Neural cell (in vitro differentiated cells): ENCODE data around the gene C1orf35. TPM values are rescaled to one million over a fixed set of nuclear protein-coding genes. Genes with fewer than 3 reads are reported as not detected.

Experiments
- H2AFZ ChIP-seq: fragments of 200-600, 300-800 bp; sonication (generic), shearing (Covaris generic); 2 replicates; pipeline ENCODE4 v1.6.0; 2014; ENCODE audit warnings: low read depth, mild to moderate bottlenecking, antibody characterized with exemption, low read length, moderate library complexity
- H3F3A ChIP-seq: fragments of 200-600 bp; shearing (Covaris generic); 2 replicates; pipeline ENCODE4 v1.6.1; 2016; ENCODE audit warnings: mild to moderate bottlenecking, moderate library complexity, mixed read lengths, antibody characterized with exemption, low read length; ENCODE audit not compliant: insufficient read depth, poor library complexity, severe bottlenecking
- H3K27ac ChIP-seq: fragments of 200-600, 300-800 bp; sonication (generic), shearing (Covaris generic); 2 replicates; pipeline ENCODE4 v1.5.1; 2014; ENCODE audit warnings: mild to moderate bottlenecking, low read length, moderate library complexity
- H3K27me3 ChIP-seq: fragments of 300-800, 200-600 bp; sonication (generic), shearing (Covaris generic); 2 replicates; pipeline ENCODE4 v1.6.0; 2014; ENCODE audit warnings: mild to moderate bottlenecking, low read depth, low read length, moderate library complexity; ENCODE audit not compliant: insufficient read depth
- H3K36me3 ChIP-seq: fragments of 300-800, 200-600 bp; sonication (generic), shearing (Covaris generic); 2 replicates; pipeline ENCODE4 v1.5.1; 2014; ENCODE audit warnings: mild to moderate bottlenecking, antibody characterized with exemption, low read length, moderate library complexity; ENCODE audit not compliant: insufficient read depth
- H3K4me2 ChIP-seq: fragments of 300-800, 200-600 bp; sonication (generic), shearing (Covaris generic); 2 replicates; pipeline ENCODE4 v1.6.0; 2014; ENCODE audit warnings: mild to moderate bottlenecking, low read length
- H3K4me3 ChIP-seq: fragments of 300-800, 200-600 bp; sonication (generic), shearing (Covaris generic); 2 replicates; pipeline ENCODE4 v1.5.1; 2014; ENCODE audit warnings: mild to moderate bottlenecking, low read length, moderate library complexity
- H3K79me2 ChIP-seq: fragments of 200-600 bp; shearing (Covaris generic); replicated peaks from 2 replicates; pipeline ENCODE4 v1.6.0; 2014; ENCODE audit warnings: mild to moderate bottlenecking, low read length, moderate library complexity; ENCODE audit not compliant: insufficient read depth
- H3K9ac ChIP-seq: fragments of 300-800, 200-600 bp; sonication (generic), shearing (Covaris generic); 2 replicates; pipeline ENCODE4 v1.6.1; 2016; ENCODE audit warnings: mild to moderate bottlenecking, low read length, mixed read lengths
- H3K9me2 ChIP-seq: fragments of 200-600 bp; shearing (Covaris generic); 2 replicates; pipeline ENCODE4 v1.6.1; 2016; ENCODE audit warnings: mild to moderate bottlenecking, low read length, mixed read lengths; ENCODE audit not compliant: insufficient read depth
- H3K9me3 ChIP-seq: fragments of 200-600, 300-800 bp; sonication (generic), shearing (Covaris generic); 2 replicates; pipeline ENCODE4 v1.6.1; 2016; ENCODE audit warnings: mild to moderate bottlenecking, mixed run types, low read length, moderate library complexity, mixed read lengths
- H4K20me1 ChIP-seq: fragments of 200-600 bp; shearing (Covaris generic); 2 replicates; pipeline ENCODE4 v1.6.1; 2016; ENCODE audit warnings: mild to moderate bottlenecking, mixed run types; ENCODE audit not compliant: insufficient read depth
- CTCF ChIP-seq: fragments of 450-650 bp; IDR thresholded peaks from 2 replicates; pipeline ENCODE4 v1.5.1; 2014; ENCODE audit warnings: antibody characterized with exemption, mild to moderate bottlenecking, moderate library complexity; ENCODE audit not compliant: poor library complexity, severe bottlenecking
- EP300 ChIP-seq: fragments of 450-650 bp; conservative IDR thresholded peaks from 2 replicates; pipeline ENCODE4 v1.6.1; 2014; ENCODE audit warnings: antibody characterized with exemption, mild to moderate bottlenecking, moderate library complexity; ENCODE audit not compliant: poor library complexity, severe bottlenecking
- EZH2 ChIP-seq: fragments of 200-600, 300-800 bp; shearing (Covaris generic), sonication (generic); IDR thresholded peaks from 2 replicates; pipeline ENCODE4 v1.6.1; 2014; ENCODE audit warnings: antibody characterized with exemption, low read length, borderline replicate concordance, mild to moderate bottlenecking; ENCODE audit not compliant: insufficient read depth, poor library complexity, severe bottlenecking
- MXI1 ChIP-seq: fragments of 450-650 bp; conservative IDR thresholded peaks from 2 replicates; pipeline ENCODE4 v1.6.1; 2014; ENCODE audit warnings: antibody characterized with exemption, mild to moderate bottlenecking; ENCODE audit not compliant: poor library complexity, severe bottlenecking
- POLR2AphosphoS5 ChIP-seq: IDR thresholded peaks from 2 replicates; pipeline ENCODE4 v1.6.1; 2012
- RAD21 ChIP-seq: fragments of 450-650 bp; conservative IDR thresholded peaks from 2 replicates; pipeline ENCODE4 v1.6.1; 2014; ENCODE audit warnings: antibody characterized with exemption, mild to moderate bottlenecking, moderate library complexity
- REST ChIP-seq: IDR thresholded peaks from 2 replicates; pipeline ENCODE4 v1.6.1; 2012; ENCODE audit warnings: borderline replicate concordance
- SMC3 ChIP-seq: fragments of 450-650 bp; conservative IDR thresholded peaks from 2 replicates; pipeline ENCODE4 v1.6.1; 2014; ENCODE audit warnings: antibody characterized with exemption, mild to moderate bottlenecking, moderate library complexity; ENCODE audit not compliant: poor library complexity
- TAF1 ChIP-seq: IDR thresholded peaks from 2 replicates; pipeline ENCODE4 v1.6.1; 2012; ENCODE audit warnings: low read depth
- polyA plus RNA-seq: library from polyadenylated mRNA; depleted of rRNA; stranded (reverse); fragments of >200 nt; gene quantifications from 2 replicates; pipeline ENCODE4 v1.2.3, GENCODE V29; 2014

Gene C1orf35
- polyA plus RNA-seq, 1 donor from 2014 or later = 32.8 TPM

- H4K20me1 ChIP-seq = no peaks in the 10 kb centered on the region
- no peak overlapping the region for H2AFZ ChIP-seq
- H3K27me3 ChIP-seq = peaks cover 45% of the 10 kb centered on the region
Observed at GRCh38 chr1:228070173-228070572, 33.0 kb downstream of the C1orf35 start.

GRCh38 chr1:228068359-228068758, 34.8 kb downstream of the C1orf35 start:
- no peak overlapping the region for H2AFZ ChIP-seq
- no peaks in the 10 kb centered on the region for H3K79me2 ChIP-seq
- H3K4me3 ChIP-seq = no peak overlapping the region
- no peaks in the 10 kb centered on the region for H3K9me3 ChIP-seq
- peaks cover 45% of the 10 kb centered on the region for H3K27me3 ChIP-seq
- H3K9me2 ChIP-seq = no peaks in the 10 kb centered on the region
- no peak overlapping the region for H3K27ac ChIP-seq
- no peaks in the 10 kb centered on the region for H3K36me3 ChIP-seq
- H3K9ac ChIP-seq = no peak overlapping the region
- no peaks in the 10 kb centered on the region for H3F3A ChIP-seq
- no peaks in the 10 kb centered on the region for H4K20me1 ChIP-seq
- H3K4me2 ChIP-seq = no peak overlapping the region
- TF ChIP-seq SMC3 (no peak), RAD21 (no peak), EP300 (no peak), POLR2AphosphoS5 (no peak), REST (no peak), EZH2 (no peak), TAF1 (no peak), MXI1 (no peak)

More at GRCh38 chr1:228070173-228070572, 33.0 kb downstream of the C1orf35 start:
- Histone ChIP-seq H3K79me2 (no peaks in the 10 kb centered on the region), H3K9me3 (no peaks in the 10 kb centered on the region), H3K27ac (no peak overlapping the region), H3K36me3 (no peaks in the 10 kb centered on the region), H3K4me2 (no peak overlapping the region), H3K9ac (no peak overlapping the region), H3F3A (no peaks in the 10 kb centered on the region), H3K4me3 (no peak overlapping the region), H3K9me2 (no peaks in the 10 kb centered on the region)
- TF ChIP-seq TAF1 (no peak), SMC3 (no peak), EP300 (no peak), RAD21 (no peak), REST (no peak), POLR2AphosphoS5 (no peak), MXI1 (no peak), CTCF (no peak), EZH2 (no peak)
